Fibroblast of the aortic adventitia (primary cell): ENCODE results near the gene GID4. TPM values are rescaled to one million over a fixed set of nuclear protein-coding genes. Genes with fewer than 3 reads are reported as not detected.

Source experiments
- DNase-seq: peaks from one replicate; pipeline ENCODE4 v3.0.0-alpha.2; 2010; ENCODE audit warnings: low read depth
- H3K4me3 ChIP-seq: 2 replicates; pipeline ENCODE4 v1.5.1; 2011; ENCODE audit warnings: low read depth, mild to moderate bottlenecking, control low read depth, low read length, moderate library complexity
- total RNA-seq: library from RNA; depleted of rRNA; stranded (reverse); fragments of >200 nt; gene quantifications from 2 replicates; pipeline ENCODE4 v1.2.3, GENCODE V29; 2012; ENCODE audit warnings: low replicate concordance
- TF ChIP-seq, protein P1 (sequence below): IDR thresholded peaks from 2 replicates; pipeline ENCODE4 v1.5.1; 2011; ENCODE audit warnings: mild to moderate bottlenecking, low read length, control low read depth, inconsistent platforms; ENCODE audit not compliant: insufficient read depth

The GID4 gene
- total RNA-seq, 1 donor = 7.8 TPM

GRCh38 chr17:18094409-18094807, 55.2 kb downstream of the GID4 start:
- DNase-seq = no peak
- H3K4me3 ChIP-seq = no peak overlapping the region
- TF ChIP-seq, protein P1, sequence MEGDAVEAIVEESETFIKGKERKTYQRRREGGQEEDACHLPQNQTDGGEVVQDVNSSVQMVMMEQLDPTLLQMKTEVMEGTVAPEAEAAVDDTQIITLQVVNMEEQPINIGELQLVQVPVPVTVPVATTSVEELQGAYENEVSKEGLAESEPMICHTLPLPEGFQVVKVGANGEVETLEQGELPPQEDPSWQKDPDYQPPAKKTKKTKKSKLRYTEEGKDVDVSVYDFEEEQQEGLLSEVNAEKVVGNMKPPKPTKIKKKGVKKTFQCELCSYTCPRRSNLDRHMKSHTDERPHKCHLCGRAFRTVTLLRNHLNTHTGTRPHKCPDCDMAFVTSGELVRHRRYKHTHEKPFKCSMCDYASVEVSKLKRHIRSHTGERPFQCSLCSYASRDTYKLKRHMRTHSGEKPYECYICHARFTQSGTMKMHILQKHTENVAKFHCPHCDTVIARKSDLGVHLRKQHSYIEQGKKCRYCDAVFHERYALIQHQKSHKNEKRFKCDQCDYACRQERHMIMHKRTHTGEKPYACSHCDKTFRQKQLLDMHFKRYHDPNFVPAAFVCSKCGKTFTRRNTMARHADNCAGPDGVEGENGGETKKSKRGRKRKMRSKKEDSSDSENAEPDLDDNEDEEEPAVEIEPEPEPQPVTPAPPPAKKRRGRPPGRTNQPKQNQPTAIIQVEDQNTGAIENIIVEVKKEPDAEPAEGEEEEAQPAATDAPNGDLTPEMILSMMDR = no peak

DNA sequence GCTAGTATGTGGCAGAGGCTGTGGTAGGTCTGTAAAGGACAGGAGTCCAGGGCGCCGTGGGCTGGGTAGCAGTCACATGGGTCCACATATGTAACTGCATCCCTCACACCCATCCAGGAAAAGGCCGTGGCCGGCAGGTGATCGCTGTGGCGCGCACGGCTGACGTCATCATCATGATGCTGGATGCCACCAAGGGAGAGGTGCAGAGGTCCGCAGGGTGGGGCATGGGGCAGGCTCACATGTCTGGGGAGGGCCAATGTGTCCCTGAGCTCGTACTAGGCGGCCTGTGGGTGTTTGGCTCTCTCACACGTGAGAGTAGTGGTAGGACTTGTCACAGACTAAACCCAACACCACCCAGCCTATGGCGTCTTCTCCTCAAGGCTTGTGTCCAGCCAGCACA, 60.3 kb downstream of the GID4 start:
- H3K4me3 ChIP-seq = no peak overlapping the region
- TF ChIP-seq, protein P1 = no peak
- no peak for DNase-seq

- H3K4me3 ChIP-seq = no peak overlapping the region
- TF ChIP-seq, protein P1 = no peak
- no peak for DNase-seq
Measured at GRCh38 chr17:18100616-18101015, 61.4 kb downstream of the GID4 start.

GRCh38 chr17:18101828-18102227, 62.6 kb downstream of the GID4 start:
- TF ChIP-seq, protein P1 = no peak
- DNase-seq = no peak

DNA sequence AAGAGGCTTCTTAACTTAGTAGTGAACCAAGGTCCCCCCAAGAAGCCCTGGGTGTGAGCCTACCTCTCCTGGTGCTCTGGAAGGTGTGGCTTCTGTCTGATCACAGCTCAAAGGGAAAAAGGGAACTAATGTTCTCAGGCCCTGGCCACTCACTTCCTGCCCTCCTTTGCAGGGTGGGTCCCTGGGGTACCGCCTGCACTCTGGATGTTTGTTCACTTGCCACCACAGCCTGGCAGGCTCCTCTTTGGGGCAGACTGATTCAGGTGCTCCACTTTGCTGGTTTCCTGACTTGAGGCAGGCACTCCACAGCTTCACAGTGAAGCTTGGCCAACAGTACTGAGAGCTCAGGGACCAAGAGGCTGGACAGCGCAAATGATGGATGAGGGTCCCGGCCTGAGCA, 63.4 kb downstream of the GID4 start:
- DNase-seq = no peak
- H3K4me3 ChIP-seq = no peak overlapping the region
- TF ChIP-seq, protein P1 = no peak

More at GRCh38 chr17:18101828-18102227, 62.6 kb downstream of the GID4 start:
- H3K4me3 ChIP-seq = no peak overlapping the region

GRCh38 chr17:18105027-18105426, 65.8 kb downstream of the GID4 start:
- TF ChIP-seq, protein P1 = no peak
- DNase-seq = no peak
- H3K4me3 ChIP-seq = no peak overlapping the region

- no peak for DNase-seq
- TF ChIP-seq, protein P1 = no peak
- no peak overlapping the region for H3K4me3 ChIP-seq
Measured at GRCh38 chr17:18105595-18105994, 66.4 kb downstream of the GID4 start.
